Cardiac muscle cell (in vitro differentiated cells and primary cell): ENCODE data around the gene SLC12A5. TPM values are rescaled to one million over a fixed set of nuclear protein-coding genes. Genes with fewer than 3 reads are reported as not detected.

Source experiments
- DNase-seq, 2 donors: peaks; one replicate each; pipeline versions ENCODE4 v3.0.0 to v3.0.0-alpha.2; 2010 to 2017; ENCODE audit warnings: low read depth in 1 of 2, low spot score in 1 of 2
- H3K27ac ChIP-seq: fragments of 200-600 bp; sonication (generic); 2 replicates; pipeline ENCODE4 v1.5.1; 2016
- H3K27me3 ChIP-seq: fragments of 200-600 bp; sonication (generic); 2 replicates; pipeline ENCODE4 v1.6.0; 2016; ENCODE audit warnings: control low read depth
- H3K36me3 ChIP-seq: fragments of 200-600 bp; sonication (generic); 2 replicates; pipeline ENCODE4 v1.5.1; 2016; ENCODE audit warnings: control low read depth
- H3K4me1 ChIP-seq: fragments of 200-600 bp; sonication (generic); 2 replicates; pipeline ENCODE4 v1.8.1; 2017; ENCODE audit warnings: low read depth, mild to moderate bottlenecking, mixed run types
- H3K4me3 ChIP-seq: fragments of 200-600 bp; sonication (generic); 2 replicates; pipeline ENCODE4 v1.5.1; 2016; ENCODE audit warnings: mild to moderate bottlenecking
- H3K9me3 ChIP-seq: fragments of 200-600 bp; sonication (generic); 2 replicates; pipeline ENCODE4 v1.5.1; 2017; ENCODE audit warnings: low read depth, mild to moderate bottlenecking, control low read depth
- CTCF ChIP-seq: IDR thresholded peaks from 2 replicates; pipeline ENCODE4 v1.5.1; 2012; ENCODE audit warnings: low read depth, mild to moderate bottlenecking, low read length
- polyA plus RNA-seq: library from polyadenylated mRNA; unstranded; fragments of >200 nt; fragmentation: Nextera tagmentation; extraction: Ambion mirVana; gene quantifications from 2 replicates; pipeline ENCODE4 v1.2.1, GENCODE V29; 2016
- total RNA-seq: library from RNA; depleted of rRNA; stranded (reverse); fragments of >200 nt; gene quantifications from 2 replicates; pipeline ENCODE4 v1.2.3, GENCODE V29; 2016

SLC12A5 gene
- total and polyA plus RNA-seq, 2 experiments from 2014 or later: 8.3 to 27.9 TPM

- TF ChIP-seq CTCF: no peak
- Histone ChIP-seq H3K4me1 (no peaks in the 10 kb centered on the region), H3K27me3 (no peaks in the 10 kb centered on the region), H3K4me3 (no peak overlapping the region), H3K9me3 (no peaks in the 10 kb centered on the region), H3K27ac (no peak overlapping the region), H3K36me3 (no peaks in the 10 kb centered on the region)
- no peak for DNase-seq
Observed at GRCh38 chr20:46007671-46008070, 21.3 kb upstream of the SLC12A5 start.

- Histone ChIP-seq H3K27me3 (no peaks in the 10 kb centered on the region), H3K4me3 (no peak overlapping the region), H3K4me1 (no peaks in the 10 kb centered on the region), H3K36me3 (no peaks in the 10 kb centered on the region), H3K27ac (no peak overlapping the region), H3K9me3 (no peaks in the 10 kb centered on the region)
- no peak for TF ChIP-seq CTCF
- DNase-seq: no peak
Observed at GRCh38 chr20:46009816-46010215, 19.2 kb upstream of the SLC12A5 start.

GRCh38 chr20:46010491-46011391, 18.3 kb upstream of the SLC12A5 start:
- Histone ChIP-seq H3K4me1 (no peaks in the 10 kb centered on the region), H3K36me3 (no peaks in the 10 kb centered on the region), H3K9me3 (no peaks in the 10 kb centered on the region), H3K27me3 (no peaks in the 10 kb centered on the region), H3K27ac (no peak overlapping the region), H3K4me3 (no peak overlapping the region)
- no peak for TF ChIP-seq CTCF
- DNase-seq: no peak

GRCh38 chr20:46011631-46012482, 17.2 kb upstream of the SLC12A5 start:
- peak; percentile 23 for TF ChIP-seq CTCF
- no peaks in the 10 kb centered on the region for H3K36me3 ChIP-seq
- H3K4me3 ChIP-seq: no peak overlapping the region
- DNase-seq: peak in 1 of 2 donors; percentile 50
- H3K27me3 ChIP-seq: no peaks in the 10 kb centered on the region
- H3K27ac ChIP-seq: no peak overlapping the region
- H3K4me1 ChIP-seq: no peaks in the 10 kb centered on the region
- H3K9me3 ChIP-seq: no peaks in the 10 kb centered on the region

GRCh38 chr20:46012921-46013320, 16.1 kb upstream of the SLC12A5 start:
- no peak for DNase-seq
- Histone ChIP-seq H3K27me3 (no peaks in the 10 kb centered on the region), H3K4me1 (no peaks in the 10 kb centered on the region)

More at GRCh38 chr20:46012921-46013320, 16.1 kb upstream of the SLC12A5 start:
- no peak overlapping the region for H3K4me3 ChIP-seq
- H3K27ac ChIP-seq: no peak overlapping the region
- no peak for TF ChIP-seq CTCF
- no peaks in the 10 kb centered on the region for H3K36me3 ChIP-seq
- H3K9me3 ChIP-seq: no peaks in the 10 kb centered on the region
